SHP77 (cell line): ENCODE data around the gene SLC37A1.

Experiments used
- DNase-seq, 2 experiments: peaks; one replicate each; lab custom pipeline; 2025; lab: John Stamatoyannopoulos, UW

SLC37A1 gene

GRCh38 chr21:42507418-42507817, 6.2 kb upstream of the SLC37A1 start:
- no peak for DNase-seq

GRCh38 chr21:42508371-42508770, 5.3 kb upstream of the SLC37A1 start:
- DNase-seq = no peak

- DNase-seq = no peak
Observed at GRCh38 chr21:42509244-42509643, 4.4 kb upstream of the SLC37A1 start.

DNA sequence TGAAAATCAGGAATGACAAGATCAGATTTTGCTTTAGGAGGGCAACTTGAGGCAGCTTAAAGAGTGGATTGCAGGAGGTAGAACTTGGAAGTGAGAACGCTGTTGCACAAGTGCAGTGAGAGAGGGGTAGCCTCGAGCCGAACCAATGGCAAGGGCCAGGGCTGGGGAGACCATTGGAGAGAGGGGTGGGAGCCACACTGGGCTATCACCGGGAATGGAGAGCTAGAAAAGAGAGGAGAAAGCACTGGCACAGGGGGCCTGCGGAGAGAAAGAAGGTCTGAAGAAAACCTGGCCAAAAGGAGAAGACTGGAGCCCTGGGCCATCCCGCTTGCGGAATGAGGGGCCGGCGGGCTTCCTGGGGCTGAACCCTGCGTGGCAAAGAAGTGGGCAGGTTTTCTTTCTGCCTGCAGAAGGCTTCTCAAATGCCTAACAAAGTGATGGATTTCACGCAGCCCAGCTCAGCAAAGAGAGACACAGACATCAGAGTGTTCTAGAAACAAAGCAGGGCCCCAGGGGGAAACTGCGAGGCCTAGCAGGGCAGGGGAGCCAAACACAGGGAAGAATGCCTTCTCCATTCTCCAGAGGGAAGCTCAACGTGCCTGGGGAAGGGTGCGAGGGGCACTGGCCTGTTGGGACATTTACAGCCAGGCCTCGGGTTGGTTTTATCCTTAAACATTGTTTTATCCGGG, 1.2 kb upstream of the SLC37A1 start:
- no peak for DNase-seq

- peak in 1 of 2 experiments; percentile 47 for DNase-seq
Observed at GRCh38 chr21:42513985-42514882, 582 bp downstream of the SLC37A1 start.

DNA sequence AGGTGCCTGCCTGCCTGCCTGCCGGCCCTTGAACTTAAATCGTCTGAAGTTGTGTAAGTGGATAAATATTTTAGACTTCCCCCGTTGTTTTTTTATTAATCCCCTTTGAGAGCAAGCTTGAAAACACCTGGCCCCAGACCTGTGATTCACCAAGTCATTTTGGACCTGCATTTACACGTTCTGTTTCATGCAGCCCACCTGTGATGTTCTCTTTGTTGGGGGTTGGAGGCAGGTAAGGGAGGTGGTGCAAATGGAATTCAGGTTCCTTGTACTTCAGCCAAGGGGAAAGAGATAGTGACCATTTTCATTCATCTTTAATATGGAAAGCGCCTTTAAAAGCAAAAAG, 1.2 kb downstream of the SLC37A1 start:
- no peak for DNase-seq

- no peak for DNase-seq
Observed at GRCh38 chr21:42515708-42516502, 2.3 kb downstream of the SLC37A1 start.

DNA sequence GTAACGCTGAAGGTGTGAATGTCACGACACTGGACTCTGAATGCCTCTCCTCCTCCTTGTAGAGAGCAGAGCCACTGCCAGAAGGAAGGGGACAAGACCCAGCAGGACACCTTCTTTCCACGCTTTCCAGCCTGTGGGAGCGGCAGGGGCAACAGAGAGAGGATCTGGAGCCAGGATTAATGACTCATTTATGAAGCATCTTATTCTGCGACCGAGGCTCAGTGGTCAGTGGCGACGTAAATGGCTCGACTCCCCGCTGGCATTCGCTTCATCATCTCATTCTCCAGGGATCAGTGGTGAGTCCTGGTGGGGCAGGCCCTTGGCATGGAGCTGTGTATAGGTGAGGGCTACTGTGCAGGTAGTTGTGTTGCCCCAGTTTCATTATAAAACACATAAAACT, 4.6 kb downstream of the SLC37A1 start:
- no peak for DNase-seq

- no peak for DNase-seq
Observed at GRCh38 chr21:42518626-42519025, 5.0 kb downstream of the SLC37A1 start.

DNA sequence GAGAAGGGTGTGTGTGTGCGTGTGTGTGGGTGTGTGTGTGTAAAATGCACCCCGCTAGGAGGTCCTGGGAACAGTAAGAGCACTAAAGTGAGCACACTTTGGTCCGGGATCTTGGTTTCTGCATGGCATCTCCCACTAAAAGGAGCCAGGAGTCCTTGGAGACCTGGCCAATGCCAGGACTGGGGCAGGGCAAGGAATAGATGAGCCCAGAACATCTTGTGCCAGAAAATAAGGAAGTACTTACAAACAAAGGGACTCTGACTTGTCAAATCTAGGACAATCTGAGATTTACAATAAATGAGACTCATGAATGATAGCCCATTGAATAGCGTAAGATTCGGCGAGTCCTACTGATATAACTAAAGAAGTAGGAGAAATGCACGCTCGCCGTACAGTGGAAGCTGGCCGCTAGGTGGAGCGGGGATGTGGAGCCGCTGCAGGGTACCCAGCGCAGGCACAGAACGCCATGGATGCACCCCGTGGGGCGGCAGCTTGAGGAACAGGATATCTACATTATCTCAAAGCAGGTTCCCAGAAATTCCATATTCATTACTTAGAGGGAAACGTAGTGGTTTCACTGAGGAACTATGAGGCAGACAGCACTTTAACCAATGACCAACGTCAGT, 7.1 kb downstream of the SLC37A1 start:
- no peak for DNase-seq

- no peak for DNase-seq
Observed at GRCh38 chr21:42521384-42521783, 7.7 kb downstream of the SLC37A1 start.

DNA sequence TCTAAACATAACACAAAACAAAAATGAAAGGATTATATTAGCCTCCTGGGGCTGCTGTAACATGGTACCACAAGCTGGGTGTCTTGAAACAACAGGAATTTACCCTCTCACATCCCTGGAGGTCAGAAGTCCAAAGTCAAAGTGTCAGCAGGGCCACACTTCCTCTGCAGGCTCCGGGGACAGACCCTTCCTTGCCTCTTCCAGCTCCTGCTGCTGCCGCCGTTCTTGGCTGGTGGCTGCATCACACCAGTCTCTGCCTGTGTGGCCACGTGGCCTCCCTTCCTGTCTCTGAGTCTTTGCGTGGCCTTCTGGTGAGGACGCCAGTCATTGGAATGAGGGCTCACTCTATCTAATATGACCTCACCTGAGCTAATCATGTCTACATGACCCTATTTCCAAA, 8.2 kb downstream of the SLC37A1 start:
- no peak for DNase-seq

DNA sequence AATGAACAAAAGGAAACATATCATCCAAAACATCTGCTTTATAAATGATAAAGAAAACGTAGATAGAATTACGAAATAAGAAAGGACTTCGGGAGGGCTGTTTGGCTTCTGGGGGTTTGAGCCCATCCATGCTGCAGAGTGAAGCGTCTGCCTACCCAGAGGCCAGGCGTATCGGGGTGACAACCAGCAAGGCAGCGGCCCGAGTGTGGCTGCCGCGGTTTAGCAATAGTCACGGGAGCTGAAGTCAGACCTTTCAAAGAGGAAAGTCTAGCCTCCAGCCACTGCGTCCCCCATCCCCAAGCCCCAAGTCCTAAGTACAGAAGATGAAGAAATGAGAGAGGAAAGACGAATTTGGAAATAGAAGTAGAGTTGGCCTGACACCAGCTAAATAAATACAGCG, 8.6 kb downstream of the SLC37A1 start:
- no peak for DNase-seq

DNA sequence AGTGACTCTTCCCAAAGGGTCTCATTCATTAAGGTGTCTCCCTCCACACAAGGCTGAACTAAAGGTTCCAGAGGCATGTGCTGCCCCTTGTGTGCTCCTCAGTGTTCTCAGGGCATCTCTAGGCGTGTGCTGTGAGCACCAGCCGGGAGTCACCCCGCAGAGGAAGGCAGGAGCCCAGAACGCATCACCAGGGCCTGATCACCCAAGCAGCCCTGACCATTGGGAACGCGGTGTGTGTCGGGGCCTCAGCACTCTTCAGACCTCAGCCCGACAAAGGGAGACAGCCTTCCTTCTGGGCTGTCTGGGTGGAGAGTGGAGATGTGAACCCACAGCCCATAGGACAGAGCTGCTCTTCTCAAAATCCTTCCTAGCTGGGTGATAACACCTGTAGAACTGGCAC, 9.1 kb downstream of the SLC37A1 start:
- no peak for DNase-seq

GRCh38 chr21:42523211-42523610, 9.6 kb downstream of the SLC37A1 start:
- DNase-seq = no peak

GRCh38 chr21:42523941-42524340, 10.3 kb downstream of the SLC37A1 start:
- no peak for DNase-seq

- DNase-seq = peak; percentile 54 to 65
Observed at GRCh38 chr21:42524341-42525028, 10.8 kb downstream of the SLC37A1 start.

DNA sequence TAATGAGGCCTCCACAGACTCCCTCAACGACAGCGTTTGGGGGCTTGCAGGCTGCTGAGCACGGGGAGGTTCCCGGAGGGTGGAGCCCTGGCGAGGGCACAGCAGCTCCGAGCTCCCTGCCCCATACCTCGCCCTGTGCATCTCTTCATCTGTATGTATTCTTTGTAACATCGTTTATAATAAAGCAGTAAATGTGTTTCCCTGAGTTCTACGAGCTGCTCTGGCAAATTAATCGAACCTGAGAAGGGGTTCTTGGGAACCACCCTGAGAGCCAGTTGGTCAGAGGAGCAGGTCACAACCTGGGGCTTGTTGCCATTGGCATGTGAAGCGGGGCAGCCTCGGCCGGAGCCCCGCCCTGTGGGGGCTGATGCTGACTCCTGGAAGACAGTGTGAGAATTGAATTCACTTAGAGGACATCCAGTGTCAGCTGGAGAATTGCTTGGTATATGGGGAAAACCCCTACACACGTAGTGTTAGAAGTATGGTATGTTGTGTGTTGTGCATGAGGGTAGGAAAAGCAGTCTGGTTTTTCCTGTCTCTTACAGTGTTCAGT, 11.5 kb downstream of the SLC37A1 start:
- DNase-seq = no peak

DNA sequence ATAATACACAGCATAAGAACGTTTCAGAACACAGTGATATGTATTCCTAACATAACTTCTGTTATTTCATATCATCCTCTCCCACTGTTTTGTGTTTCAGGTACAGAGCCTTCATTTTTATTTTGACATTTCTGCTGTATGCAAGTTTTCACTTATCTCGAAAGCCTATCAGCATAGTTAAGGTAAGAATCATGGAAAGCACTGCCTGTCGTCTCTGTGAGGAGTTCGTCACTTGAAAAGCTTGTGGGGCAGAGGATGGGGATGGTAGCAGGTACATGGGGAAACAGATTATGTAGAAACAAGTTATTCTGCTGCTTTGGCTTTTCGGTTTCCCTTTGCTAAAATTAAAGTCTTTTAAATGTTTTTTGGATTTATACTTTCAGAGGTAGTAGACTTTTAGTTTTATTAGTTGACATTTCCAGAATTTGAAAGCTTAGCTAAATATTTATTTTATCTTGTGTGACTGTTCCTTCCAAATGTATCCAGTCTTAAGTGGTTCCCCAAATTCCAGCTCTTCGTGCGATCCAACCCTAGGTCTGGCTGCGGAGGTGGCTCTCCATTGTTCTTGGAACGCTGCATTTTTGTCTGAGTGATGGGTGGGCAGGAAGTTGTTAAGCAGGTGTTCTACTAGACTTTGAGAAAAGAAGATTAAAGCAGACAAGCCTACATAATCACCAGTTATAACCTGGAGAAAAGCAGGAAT, 12.2 kb downstream of the SLC37A1 start:
- no peak for DNase-seq

DNA sequence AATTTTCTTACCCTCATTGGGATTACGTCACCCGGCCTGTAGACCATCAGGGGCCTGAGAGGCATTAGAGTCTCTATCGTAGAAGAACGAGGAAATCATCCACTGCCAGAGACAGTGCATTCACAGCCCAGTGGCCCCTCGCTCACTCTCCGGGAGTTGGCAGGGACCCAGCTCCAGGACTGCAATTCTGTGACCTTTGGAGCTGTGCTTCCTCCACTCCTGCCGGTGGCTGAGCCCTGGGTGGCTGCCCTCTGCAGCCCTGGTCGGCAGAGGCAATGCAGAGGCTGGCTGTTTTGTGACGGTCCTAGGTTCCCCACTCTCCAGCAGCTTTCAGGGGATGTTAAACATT, 12.7 kb downstream of the SLC37A1 start:
- DNase-seq = peak; percentile 49 to 65

DNA sequence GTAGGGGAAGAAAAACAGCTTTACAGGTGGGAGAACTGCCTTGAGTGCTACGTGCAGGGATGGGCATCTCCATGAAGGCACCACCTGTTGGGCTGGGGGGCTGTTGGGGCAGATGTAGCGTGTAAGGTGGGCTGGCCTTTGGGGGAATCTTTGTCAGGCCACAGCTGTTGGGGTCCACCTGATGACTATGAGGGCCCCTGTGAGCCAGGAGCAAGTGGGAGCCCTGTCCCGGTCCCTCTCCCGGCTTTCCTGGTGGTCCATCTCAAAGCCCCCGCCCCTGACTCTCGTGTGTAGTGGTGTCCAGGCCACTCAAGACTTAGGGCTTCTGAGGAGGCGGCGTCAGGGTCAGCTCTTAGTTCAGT, 13.5 kb downstream of the SLC37A1 start:
- no peak for DNase-seq
